HG03280 (cell line): Measurements from ENCODE around the gene AHDC1.
"Not testable (repeated sequence)": the region's sequence is repeated elsewhere in the genome, so short reads cannot be mapped to it uniquely, and the experiment has no call there.

Experiments
- ATAC-seq: cut with Tn5 transposase; IDR thresholded peaks from one replicate; pipeline ENCODE4 v1.9.1; 2021; ENCODE audit warnings: mild to moderate bottlenecking, moderate library complexity; ENCODE audit not compliant: unreplicated experiment

Gene AHDC1

GRCh38 chr1:27519331-27520258 is 84.3 kb downstream of the AHDC1 start:
- ATAC-seq, result no peak

GRCh38 chr1:27518808-27519207 is 85.1 kb downstream of the AHDC1 start:
- ATAC-seq, result no peak

- no peak for ATAC-seq
Measured at GRCh38 chr1:27517907-27518718, 85.8 kb downstream of the AHDC1 start.

GRCh38 chr1:27517301-27517700 is 86.6 kb downstream of the AHDC1 start:
- ATAC-seq, result no peak

- ATAC-seq, result no peak
Measured at GRCh38 chr1:27515626-27516025, 88.3 kb downstream of the AHDC1 start.

DNA sequence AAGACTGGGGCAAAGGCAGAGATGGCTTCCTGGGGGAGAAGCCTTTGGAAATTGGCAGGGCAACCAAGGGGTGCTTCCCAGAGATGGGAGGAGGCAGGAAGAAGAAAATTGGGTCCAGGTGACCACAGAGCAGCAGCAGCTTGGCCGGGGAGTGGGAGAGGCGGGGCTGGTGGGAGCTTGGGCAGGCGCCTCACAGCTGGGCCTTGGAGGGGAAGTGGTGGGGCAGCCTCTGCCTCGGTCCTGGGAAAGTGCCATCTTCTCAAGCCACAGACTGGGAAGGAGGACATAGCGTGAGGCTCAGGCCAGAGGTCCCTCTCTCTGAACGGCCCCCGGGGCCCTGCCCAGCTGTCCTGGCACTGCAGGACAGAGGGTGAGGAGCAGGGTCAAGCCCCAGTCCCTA is 90.0 kb downstream of the AHDC1 start:
- ATAC-seq, result no peak

DNA sequence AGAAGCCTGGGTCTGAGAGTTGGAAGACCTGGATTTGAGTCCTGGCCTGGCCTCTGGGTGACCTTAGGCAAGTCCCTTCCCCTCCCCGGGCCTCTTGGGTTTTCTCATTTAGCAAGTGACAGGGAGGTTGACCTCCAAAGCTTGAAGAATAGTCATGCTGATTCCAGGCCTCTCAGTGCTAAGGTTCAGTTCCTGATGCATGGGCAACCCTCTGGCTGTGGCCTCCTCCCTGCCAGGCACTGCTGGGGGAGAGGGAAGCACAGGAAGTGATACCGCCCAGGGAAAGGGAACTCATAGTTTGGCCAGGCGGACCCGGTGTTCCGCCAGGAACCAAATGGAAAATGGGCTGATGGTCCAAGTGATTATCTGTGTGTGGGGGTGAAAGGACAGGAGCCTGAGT is 90.4 kb downstream of the AHDC1 start:
- no peak for ATAC-seq

DNA sequence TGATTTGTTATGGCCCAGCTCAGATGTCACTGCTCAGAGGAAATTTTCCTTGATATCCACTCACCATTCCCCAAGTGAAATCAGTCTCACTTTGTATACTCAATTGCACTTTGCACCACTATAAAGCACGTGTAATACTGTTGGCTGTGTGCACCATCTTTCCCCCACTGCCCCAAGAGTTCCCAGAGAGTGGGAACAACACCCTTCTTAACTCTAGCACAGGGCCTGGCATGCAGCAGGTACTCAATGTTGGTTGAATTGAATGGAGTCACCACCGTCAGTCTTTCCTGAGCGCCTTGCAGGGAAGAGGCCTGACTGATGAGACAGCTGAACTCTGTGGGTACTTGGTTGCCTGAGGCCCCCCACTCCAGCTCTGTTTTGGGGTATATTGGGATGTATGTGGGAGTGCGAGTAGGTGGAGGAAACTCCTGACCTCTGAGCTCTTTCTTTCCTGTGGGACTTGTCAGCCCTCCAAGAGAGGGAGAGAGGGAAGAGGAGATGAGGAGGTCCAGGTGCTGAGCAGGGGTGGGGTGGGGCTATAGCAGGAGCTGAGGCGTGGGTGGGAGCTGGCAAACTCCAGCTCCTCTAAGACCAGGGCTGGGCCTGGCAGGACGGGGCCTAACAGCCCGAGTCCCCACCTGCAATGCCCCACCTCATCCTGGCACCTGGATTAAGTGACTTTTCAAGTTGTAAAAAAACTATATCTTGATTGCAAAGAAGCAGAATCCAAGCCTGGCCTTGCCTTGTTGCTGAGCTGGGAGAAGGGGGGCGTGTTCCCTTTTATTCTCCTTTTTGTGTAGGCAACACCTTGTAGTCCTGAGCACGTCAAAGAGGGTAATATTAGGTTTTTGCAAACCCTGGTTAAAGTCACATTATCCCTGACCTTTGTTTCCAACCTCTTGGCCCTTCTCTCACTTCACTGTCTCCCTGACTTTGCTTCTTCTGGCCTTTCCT is 94.5 kb downstream of the AHDC1 start:
- ATAC-seq, result no peak

DNA sequence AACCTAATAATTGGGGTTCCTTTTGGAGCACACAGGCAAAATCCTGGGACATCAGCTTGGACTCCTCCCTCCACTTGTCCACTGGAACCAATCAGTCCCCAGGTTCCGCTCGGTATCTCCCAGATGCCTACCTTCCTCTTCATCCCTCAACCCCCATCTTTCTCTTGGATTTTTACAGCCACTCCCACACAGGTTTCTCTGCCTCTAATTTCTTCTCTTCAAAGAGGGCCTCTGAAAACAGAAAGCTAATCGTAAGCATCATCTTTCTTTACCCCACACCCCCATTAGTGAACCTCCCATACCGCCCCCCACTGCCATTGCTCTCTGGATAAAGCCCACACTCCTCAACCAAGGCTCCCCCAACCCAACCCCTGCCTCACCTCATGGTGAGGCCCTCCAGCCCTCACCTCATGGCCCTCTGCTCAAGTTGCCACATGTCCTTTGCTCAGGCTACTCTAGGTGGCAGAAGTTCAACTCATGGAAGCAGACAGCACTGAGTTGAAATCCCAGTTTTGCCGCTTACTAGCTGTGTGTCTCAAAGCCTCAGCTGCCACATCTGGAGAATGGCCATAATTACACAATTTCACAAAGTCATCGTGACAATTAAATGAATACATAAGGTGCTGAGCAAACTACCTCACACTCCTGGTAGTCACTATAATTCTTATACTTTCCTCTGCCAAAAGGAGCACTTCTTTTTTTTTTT is 95.8 kb downstream of the AHDC1 start:
- no peak for ATAC-seq

DNA sequence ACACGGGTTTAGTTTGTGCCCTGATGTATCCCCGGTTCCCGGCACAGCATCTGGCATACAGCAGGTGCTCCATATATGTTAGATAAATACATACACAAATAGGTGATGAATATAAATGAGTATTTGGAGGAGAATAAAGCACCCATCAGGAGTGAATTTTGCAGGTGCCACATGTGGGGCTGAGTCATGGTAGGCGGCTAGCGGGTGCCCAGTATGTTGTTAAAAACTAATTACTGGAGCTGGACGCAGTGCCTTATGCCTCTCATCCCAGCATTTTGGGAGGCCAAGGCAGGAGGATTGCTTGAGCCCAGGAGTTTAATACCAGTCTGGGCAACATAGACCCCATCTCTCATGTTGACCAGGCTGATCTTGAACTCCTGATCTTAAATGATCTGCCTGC is 97.2 kb downstream of the AHDC1 start:
- ATAC-seq, result no peak

GRCh38 chr1:27505420-27505680 is 98.6 kb downstream of the AHDC1 start:
- no peak for ATAC-seq

GRCh38 chr1:27504588-27505419 is 99.1 kb downstream of the AHDC1 start:
- ATAC-seq, result no peak

DNA sequence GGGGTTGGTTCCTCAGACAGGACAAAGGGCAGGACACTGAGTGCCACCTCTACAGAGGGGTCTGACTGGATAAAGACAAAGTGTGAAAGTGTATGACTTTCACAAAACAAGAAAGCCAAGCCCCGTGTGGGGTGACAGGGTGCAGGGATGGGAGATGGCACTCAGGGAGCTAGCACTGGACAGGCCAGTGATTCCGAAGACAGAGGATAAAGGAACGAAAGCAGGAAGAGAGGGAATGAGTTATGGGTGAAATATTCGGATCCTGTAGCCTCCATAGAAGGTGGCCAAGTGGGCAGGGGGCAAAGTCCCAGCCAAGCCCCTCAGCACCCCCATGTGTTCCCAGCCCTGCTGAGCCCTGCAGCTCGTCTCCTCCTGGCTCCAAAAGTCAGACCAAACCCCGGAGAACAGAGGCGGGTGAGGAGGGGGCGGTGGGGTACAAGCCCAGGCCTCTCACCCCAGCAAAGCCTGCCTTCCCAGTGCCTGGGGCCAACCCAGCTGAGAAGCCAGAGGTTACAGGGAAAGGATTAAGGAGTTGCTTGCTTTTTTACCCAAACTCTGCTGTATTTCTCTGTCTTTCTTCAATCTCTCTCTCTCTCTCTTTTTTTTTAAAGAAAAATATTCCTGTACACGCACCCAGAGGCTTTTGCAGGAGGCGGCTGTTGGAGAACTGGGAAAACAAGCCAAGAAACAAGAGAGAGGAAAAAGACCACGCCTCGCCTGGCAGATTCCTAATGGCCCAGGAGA is 99.9 kb downstream of the AHDC1 start:
- ATAC-seq, result no peak

- ATAC-seq, result no peak
Measured at GRCh38 chr1:27503033-27503432, 100.9 kb downstream of the AHDC1 start.

DNA sequence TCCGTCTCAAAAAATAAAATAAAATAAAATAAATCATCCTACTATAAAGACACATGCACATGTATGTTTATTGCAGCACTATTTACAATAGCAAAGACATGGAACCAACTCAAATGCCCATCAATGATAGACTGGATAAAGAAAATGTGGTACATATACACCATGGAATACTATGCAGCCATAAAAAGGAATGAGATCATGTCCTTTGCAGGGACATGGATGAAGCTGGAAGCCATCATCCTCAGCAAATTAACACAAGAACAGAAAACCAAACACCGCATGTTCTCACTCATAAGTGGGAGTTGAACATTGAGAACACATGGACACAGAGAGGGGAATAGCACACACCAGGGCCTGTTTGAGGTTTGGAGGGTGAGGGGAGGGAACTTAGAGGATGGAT is 102.8 kb downstream of the AHDC1 start:
- not testable (repeated sequence) for ATAC-seq

DNA sequence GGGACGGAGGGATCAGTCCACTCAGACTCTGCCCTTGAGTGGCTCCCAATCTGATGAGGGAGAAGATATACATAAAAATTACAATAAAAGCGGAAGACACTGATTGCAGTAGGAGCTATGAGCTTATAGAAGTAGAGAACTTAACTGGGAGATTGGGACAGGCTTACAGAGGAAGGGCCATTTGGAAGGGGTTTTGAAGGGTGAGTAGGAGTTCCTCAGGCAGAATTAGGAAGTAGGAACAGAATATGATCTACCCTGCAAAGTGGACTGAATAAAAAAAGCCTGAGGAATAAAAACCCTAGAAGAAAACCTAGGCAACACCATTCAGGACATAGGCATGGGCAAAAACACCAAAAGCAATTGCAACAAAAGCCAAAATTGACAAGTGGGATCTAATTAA is 104.8 kb downstream of the AHDC1 start:
- no peak for ATAC-seq

DNA sequence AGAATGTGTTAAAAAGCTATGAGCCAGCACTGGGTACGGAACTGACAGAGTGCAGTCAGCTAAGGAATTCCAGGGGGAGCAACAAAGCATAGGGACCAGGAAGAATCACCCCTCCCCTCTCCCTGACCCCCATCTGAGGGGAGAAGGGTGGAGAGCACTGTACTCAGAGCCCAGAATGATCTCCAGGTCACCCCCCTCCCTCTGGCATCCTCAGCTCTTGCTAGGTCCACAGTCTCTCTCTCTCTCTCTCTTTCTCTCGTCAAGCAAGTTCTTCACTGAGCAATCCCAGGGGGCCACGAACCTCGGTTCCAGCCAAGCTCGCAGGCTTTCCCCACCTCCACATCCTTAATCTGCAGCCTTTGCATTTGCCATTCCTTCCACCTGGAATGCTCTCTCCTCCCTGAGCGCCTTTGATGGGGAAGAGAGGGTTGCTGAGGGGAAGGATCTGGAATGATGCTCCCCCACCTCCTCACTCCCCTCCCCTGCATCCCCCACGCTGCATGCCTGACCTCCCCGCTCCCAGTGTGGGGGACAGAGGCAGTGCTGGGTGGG is 107.3 kb downstream of the AHDC1 start:
- ATAC-seq, result no peak

GRCh38 chr1:27492796-27493195 is 111.1 kb downstream of the AHDC1 start:
- no peak for ATAC-seq
